Peyer's patch (tissue), 4 donors: ENCODE data around the gene SIL1.

Experiments
- CTCF ChIP-seq, 6 experiments: fragments of 450-650 bp in 4 of 6; fragments of 200-600 bp in 2 of 6; sonication (generic) in 1 of 6; IDR thresholded peaks; one replicate each; pipeline ENCODE4 v1.5.1; 2017 to 2019; ENCODE audit warnings: antibody characterized with exemption in 6 of 6, mild to moderate bottlenecking in 3 of 6, moderate library complexity in 1 of 6
- POLR2A ChIP-seq, 2 donors: fragments of 450-650 bp; IDR thresholded peaks; one replicate each; pipeline ENCODE4 v1.5.1; 2017; ENCODE audit warnings: antibody characterized with exemption in 2 of 2, mild to moderate bottlenecking in 2 of 2, moderate library complexity in 2 of 2

GRCh38 chr5:138951091-138951985 is 246.8 kb downstream of the SIL1 start:
- TF ChIP-seq CTCF (IDR thresholded peaks at IDR 0.05) (no peak), POLR2A (IDR thresholded peaks at IDR 0.05) (no peak)
